Mucosa of descending colon (tissue), 3 donors: ENCODE measurements around the gene VPS13D. TPM values are rescaled to one million over a fixed set of nuclear protein-coding genes. Genes with fewer than 3 reads are reported as not detected.

Experiments used
- ATAC-seq: fragments of 200-7000 bp; cut with Tn5 transposase; one replicate; pipeline ENCODE4 v1.9.1; 2020; ENCODE audit warnings: mild to moderate bottlenecking, moderate library complexity
- DNase-seq, 3 donors: peaks; one replicate each; pipeline ENCODE4 v3.0.0-alpha.2; 2020
- H3K36me3 ChIP-seq: fragments of 200-600 bp; one replicate; pipeline ENCODE4 v1.8.0; 2021; ENCODE audit warnings: low read depth, mild to moderate bottlenecking
- H3K4me1 ChIP-seq: fragments of 200-600 bp; one replicate; pipeline ENCODE4 v1.8.0; 2021; ENCODE audit warnings: low read depth, mild to moderate bottlenecking
- H3K4me3 ChIP-seq: fragments of 200-600 bp; one replicate; pipeline ENCODE4 v1.8.0; 2021; ENCODE audit warnings: mild to moderate bottlenecking
- H3K9me3 ChIP-seq: fragments of 200-600 bp; one replicate; pipeline ENCODE4 v1.8.0; 2021; ENCODE audit warnings: mild to moderate bottlenecking
- intact Hi-C, 2 donors: fragments of 100-400 bp; cut with DNase I in 1 of 2; cut with micrococcal nuclease in 1 of 2; formaldehyde crosslinking; loops; one replicate each; pipeline versions ENCODE4 v1.11.0 to v1.11.1; 2022; cut with DNase I, micrococcal nuclease
- total RNA-seq, 3 donors: library from RNA; stranded (reverse); fragmentation: NEBNext Ultra II Directional in 2 of 3; extraction: Animal tissue kit (Norgen Biotek cat#: 25700) in 2 of 3; gene quantifications; one replicate each; pipeline versions ENCODE4 v1.2.1 to v1.2.4, GENCODE V29; 2021 to 2023
- TF ChIP-seq, protein P1 (sequence below): fragments of 200-600 bp; IDR thresholded peaks from one replicate; pipeline ENCODE4 v1.8.0; 2022; ENCODE audit warnings: antibody characterized with exemption, mild to moderate bottlenecking
- donor health status: DM: no; HTN: no; CAD: no; lungs with moderate emphysema.
- donor health status: DM: no; HTN: no; CAD: no.
- donor health status: DM: no; HTN: yes; CAD: no.

Gene VPS13D
- total RNA-seq, 3 donors from 2014 or later = 70.1 to 96.6 (median 96.6) TPM

- DNase-seq = no peak
- intact Hi-C loops = loop anchor here in 1 of 2 donors (10.0 kb wide), 1 partner anchor 137 kb away; the partner anchor contains the start of gene DHRS3
- TF ChIP-seq, protein P1, sequence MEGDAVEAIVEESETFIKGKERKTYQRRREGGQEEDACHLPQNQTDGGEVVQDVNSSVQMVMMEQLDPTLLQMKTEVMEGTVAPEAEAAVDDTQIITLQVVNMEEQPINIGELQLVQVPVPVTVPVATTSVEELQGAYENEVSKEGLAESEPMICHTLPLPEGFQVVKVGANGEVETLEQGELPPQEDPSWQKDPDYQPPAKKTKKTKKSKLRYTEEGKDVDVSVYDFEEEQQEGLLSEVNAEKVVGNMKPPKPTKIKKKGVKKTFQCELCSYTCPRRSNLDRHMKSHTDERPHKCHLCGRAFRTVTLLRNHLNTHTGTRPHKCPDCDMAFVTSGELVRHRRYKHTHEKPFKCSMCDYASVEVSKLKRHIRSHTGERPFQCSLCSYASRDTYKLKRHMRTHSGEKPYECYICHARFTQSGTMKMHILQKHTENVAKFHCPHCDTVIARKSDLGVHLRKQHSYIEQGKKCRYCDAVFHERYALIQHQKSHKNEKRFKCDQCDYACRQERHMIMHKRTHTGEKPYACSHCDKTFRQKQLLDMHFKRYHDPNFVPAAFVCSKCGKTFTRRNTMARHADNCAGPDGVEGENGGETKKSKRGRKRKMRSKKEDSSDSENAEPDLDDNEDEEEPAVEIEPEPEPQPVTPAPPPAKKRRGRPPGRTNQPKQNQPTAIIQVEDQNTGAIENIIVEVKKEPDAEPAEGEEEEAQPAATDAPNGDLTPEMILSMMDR = no peak
- Histone ChIP-seq H3K36me3 (peaks cover 5% of the 10 kb centered on the region), H3K4me1 (peaks cover 67% of the 10 kb centered on the region), H3K9me3 (no peaks in the 10 kb centered on the region), H3K4me3 (no peak overlapping the region)
- no peak for ATAC-seq
Observed at GRCh38 chr1:12477314-12477713, 247.5 kb downstream of the VPS13D start.

- peaks cover 5% of the 10 kb centered on the region for H3K36me3 ChIP-seq
- intact Hi-C loops = loop anchor here in 1 of 2 donors (10.0 kb wide), 1 partner anchor 137 kb away; the partner anchor contains the start of gene DHRS3
- no peaks in the 10 kb centered on the region for H3K9me3 ChIP-seq
- DNase-seq (peak; percentile 92 to 94 (median 93)), ATAC-seq (peak; percentile 77)
- H3K4me3 ChIP-seq = peak overlapping the region; percentile 3
- TF ChIP-seq, protein P1 = no peak
- H3K4me1 ChIP-seq = peaks cover 67% of the 10 kb centered on the region
Observed at GRCh38 chr1:12477936-12478611, 248.2 kb downstream of the VPS13D start.

DNA sequence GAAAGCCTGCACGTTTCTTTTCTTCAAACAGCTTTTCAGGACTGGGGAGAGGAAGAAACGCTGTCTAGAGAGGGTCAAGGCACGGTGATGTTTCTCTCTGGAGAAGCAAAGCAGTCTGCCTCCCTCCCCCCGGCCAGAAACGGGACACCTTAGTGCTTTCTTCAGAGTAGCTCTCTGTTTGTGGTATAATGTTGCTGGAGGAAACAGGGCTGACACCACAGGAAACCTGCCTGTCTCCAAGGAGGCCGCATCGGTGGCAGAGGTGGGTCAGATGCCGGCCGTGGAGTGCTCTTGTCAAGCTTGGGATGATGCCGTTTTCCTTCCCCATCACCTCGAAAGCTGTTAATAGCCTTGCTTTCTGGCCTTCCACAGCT, 248.8 kb downstream of the VPS13D start:
- DNase-seq (peak in 2 of 3 donors; percentile 64 to 70), ATAC-seq (peak; percentile 2)
- H3K9me3 ChIP-seq = no peaks in the 10 kb centered on the region
- intact Hi-C loops = loop anchor here in 1 of 2 donors (10.0 kb wide), 1 partner anchor 136 kb away; the partner anchor contains the start of gene DHRS3
- peak overlapping the region; percentile 3 for H3K4me3 ChIP-seq
- peaks cover 5% of the 10 kb centered on the region for H3K36me3 ChIP-seq
- H3K4me1 ChIP-seq = peaks cover 67% of the 10 kb centered on the region
- TF ChIP-seq, protein P1 = no peak

- Histone ChIP-seq H3K36me3 (peaks cover 5% of the 10 kb centered on the region), H3K4me3 (no peak overlapping the region), H3K9me3 (no peaks in the 10 kb centered on the region), H3K4me1 (peaks cover 67% of the 10 kb centered on the region)
- intact Hi-C loops = loop anchor here in 1 of 2 donors (10.0 kb wide), 1 partner anchor 135 kb away; the partner anchor contains the start of gene DHRS3
- TF ChIP-seq, protein P1 = no peak
- DNase-seq (no peak), ATAC-seq (no peak)
Observed at GRCh38 chr1:12479311-12479710, 249.5 kb downstream of the VPS13D start.

DNA sequence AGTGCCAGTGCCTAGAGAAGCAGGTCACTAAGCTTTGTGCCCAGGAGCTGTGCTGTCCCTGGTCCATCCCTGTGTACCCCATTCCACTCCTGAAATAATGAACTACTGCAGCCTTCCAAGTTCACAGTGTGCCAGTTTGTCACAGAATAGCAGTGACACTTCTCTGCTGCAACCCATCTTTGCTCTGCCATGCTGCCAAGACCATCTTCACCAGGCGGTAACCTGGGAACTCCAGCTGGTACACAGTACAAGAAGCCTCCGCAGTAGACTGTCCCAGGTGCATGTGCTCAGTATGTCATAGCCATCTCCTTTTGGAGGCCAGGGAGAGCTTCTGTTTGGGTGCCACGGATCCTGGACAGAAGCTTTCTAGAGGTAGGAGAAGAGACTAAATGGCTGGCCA, 250.2 kb downstream of the VPS13D start:
- no peak overlapping the region for H3K4me3 ChIP-seq
- peaks cover 5% of the 10 kb centered on the region for H3K36me3 ChIP-seq
- TF ChIP-seq, protein P1 = no peak
- H3K4me1 ChIP-seq = peaks cover 60% of the 10 kb centered on the region
- intact Hi-C loops = no loop called here
- DNase-seq = no peak
- no peaks in the 10 kb centered on the region for H3K9me3 ChIP-seq
- ATAC-seq = no peak
